Measurements from ENCODE around the gene GNPDA2. TPM values are rescaled to one million over a fixed set of nuclear protein-coding genes. Genes with fewer than 3 reads are reported as not detected.

The GNPDA2 gene
- total and polyA plus RNA-seq, 2 of the 4 experiments (the other 2 are of a cell fraction): 11.0 to 13.4 TPM

- H4K8ac ChIP-seq (ENCODE audit: low read depth in 2 of 2, low read length in 2 of 2): no peak overlapping the region
- no peak for ATAC-seq (ENCODE audit: low read depth)
- POLR2A ChIA-PET (ENCODE audit: unreplicated experiment): no interaction called here
- H3K56ac ChIP-seq (ENCODE audit: extremely low read depth, insufficient read depth, low read length): no peak overlapping the region
- no peak for DNase-seq
- no peak overlapping the region for H4K5ac ChIP-seq (ENCODE audit: low read depth, low read length)
- H2BK15ac ChIP-seq (ENCODE audit: low read depth, low read length): no peak overlapping the region
- H2AK5ac ChIP-seq (ENCODE audit: low read depth, low read length): no peak overlapping the region
- H3K18ac ChIP-seq (ENCODE audit: low read depth, low read length): no peak overlapping the region
- no peak overlapping the region for H2BK5ac ChIP-seq (ENCODE audit: low read depth, low read length, poor library complexity, severe bottlenecking)
- no peak overlapping the region for H3K4me2 ChIP-seq (ENCODE audit: low read depth, low read length)
- H3K9me1 ChIP-seq (ENCODE audit: insufficient read depth, low read length): no peaks in the 10 kb centered on the region
- no peak overlapping the region for H2BK120ac ChIP-seq (ENCODE audit: low read depth, low read length)
- no peak overlapping the region for H3K14ac ChIP-seq (replicated peaks; ENCODE audit: low read depth, low read length)
- H3K9me3 ChIP-seq (ENCODE audit: control insufficient read depth, insufficient read depth, low read length): no peaks in the 10 kb centered on the region
- no peaks in the 10 kb centered on the region for H3K27me3 ChIP-seq (ENCODE audit: control insufficient read depth, insufficient read depth, low read length)
- H2BK20ac ChIP-seq (ENCODE audit: low read depth, low read length): no peak overlapping the region
- CTCF ChIA-PET: interaction anchor here (1.3 kb wide), 1 partner anchor 36 kb away, joined by 3 read pairs; no protein-coding TSS in a partner anchor
- no peak overlapping the region for H3K4ac ChIP-seq (ENCODE audit: low read depth, low read length)
- H3K9ac ChIP-seq (ENCODE audit: low read depth, low read length): no peak overlapping the region
- H2AK9ac ChIP-seq (replicated peaks; ENCODE audit: low read depth, low read length, poor library complexity): no peak overlapping the region
- H3K79me1 ChIP-seq (ENCODE audit: low read depth in 1 of 2, low read length in 2 of 2): no peaks in the 10 kb centered on the region
- no peaks in the 10 kb centered on the region for H4K20me1 ChIP-seq (ENCODE audit: insufficient read depth, low read length)
- no peak overlapping the region for H3K23ac ChIP-seq (ENCODE audit: low read depth, low read length)
- no peaks in the 10 kb centered on the region for H3K4me1 ChIP-seq (ENCODE audit: control insufficient read depth, insufficient read depth, low read length)
- H2AFZ ChIP-seq (replicated peaks; ENCODE audit: low read length, poor library complexity): no peak overlapping the region
- no peak overlapping the region for H3K4me3 ChIP-seq (ENCODE audit: insufficient read depth, low read depth, low read length)
- in situ Hi-C loops (cut with MboI; ENCODE audit: low sequenced_read_pairs): no loop called here
- H4K91ac ChIP-seq (ENCODE audit: insufficient read depth, low read depth, low read length): no peak overlapping the region
- no TSS peak for BruUV-seq (replicated peaks)
- intact Hi-C loops (cut with micrococcal nuclease): no loop called here
- H3K36me3 ChIP-seq (ENCODE audit: control insufficient read depth, insufficient read depth, low read length): no peaks in the 10 kb centered on the region
- no peak overlapping the region for H3K27ac ChIP-seq (ENCODE audit: insufficient read depth, low read length)
- TF ChIP-seq RFX5 (IDR thresholded peaks at IDR 0.05; ENCODE audit: low read depth, low read length) (no peak), SMC3 (IDR thresholded peaks at IDR 0.05; ENCODE audit: low read depth, low read length) (no peak)
- TF ChIP-seq, protein P1, sequence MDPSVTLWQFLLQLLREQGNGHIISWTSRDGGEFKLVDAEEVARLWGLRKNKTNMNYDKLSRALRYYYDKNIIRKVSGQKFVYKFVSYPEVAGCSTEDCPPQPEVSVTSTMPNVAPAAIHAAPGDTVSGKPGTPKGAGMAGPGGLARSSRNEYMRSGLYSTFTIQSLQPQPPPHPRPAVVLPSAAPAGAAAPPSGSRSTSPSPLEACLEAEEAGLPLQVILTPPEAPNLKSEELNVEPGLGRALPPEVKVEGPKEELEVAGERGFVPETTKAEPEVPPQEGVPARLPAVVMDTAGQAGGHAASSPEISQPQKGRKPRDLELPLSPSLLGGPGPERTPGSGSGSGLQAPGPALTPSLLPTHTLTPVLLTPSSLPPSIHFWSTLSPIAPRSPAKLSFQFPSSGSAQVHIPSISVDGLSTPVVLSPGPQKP (IDR thresholded peaks at IDR 0.05; ENCODE audit: borderline replicate concordance, low read depth, low read length): no peak
- no CpG with 5 or more reads among the region's 2 CpGs for WGBS, 2 experiments (ENCODE audit: extremely low coverage in 2 of 2, insufficient read length in 1 of 2)
- dilution Hi-C loops (cut with HindIII; ENCODE audit: low sequenced_read_pairs, unreplicated experiment): no loop called here
Measured at GRCh38 chr4:44668526-44668925, 57.8 kb downstream of the GNPDA2 start.
